Esophagus muscularis mucosa (tissue), 4 donors: ENCODE results near the gene PLA2G4D. TPM values are rescaled to one million over a fixed set of nuclear protein-coding genes. Genes with fewer than 3 reads are reported as not detected.

Experiments used
- DNase-seq: peaks from one replicate; pipeline ENCODE4 v3.0.0-alpha.2; 2017; ENCODE audit errors: extremely low spot score
- H3K27ac ChIP-seq, 4 donors: fragments of 200-600 bp; sonication (generic); replicated peaks in 1 of 4; 1 replicate in 3 of 4; 2 replicates in 1 of 4; pipeline ENCODE4 v1.5.1; 2016 to 2019; ENCODE audit warnings: mild to moderate bottlenecking in 1 of 4
- H3K27me3 ChIP-seq, 4 donors: fragments of 200-600 bp; sonication (generic); one replicate each; pipeline versions ENCODE4 v1.5.1 to v1.6.0; 2016 to 2019
- H3K36me3 ChIP-seq, 4 donors: fragments of 200-600 bp; sonication (generic); one replicate each; pipeline ENCODE4 v1.5.1; 2016 to 2019
- H3K4me1 ChIP-seq, 4 donors: fragments of 200-600 bp; sonication (generic); one replicate each; pipeline ENCODE4 v1.5.1; 2016 to 2019
- H3K4me3 ChIP-seq, 4 donors: fragments of 200-600 bp; sonication (generic); 1 replicate in 2 of 4; 2 replicates in 2 of 4; pipeline ENCODE4 v1.5.1; 2016 to 2019; ENCODE audit warnings: mild to moderate bottlenecking in 4 of 4, moderate library complexity in 1 of 4
- H3K9me3 ChIP-seq, 4 donors: fragments of 200-600 bp; sonication (generic); 1 replicate in 3 of 4; 2 replicates in 1 of 4; pipeline ENCODE4 v1.5.1; 2016 to 2019
- CTCF ChIP-seq, 3 experiments: fragments of 200-600 bp in 2 of 3; fragments of 450-650 bp in 1 of 3; sonication (generic) in 2 of 3; IDR thresholded peaks; one replicate each; pipeline ENCODE4 v1.5.1; 2017 to 2019; ENCODE audit warnings: antibody characterized with exemption in 3 of 3, mild to moderate bottlenecking in 2 of 3, moderate library complexity in 1 of 3
- EP300 ChIP-seq: sonication (generic); formaldehyde crosslinking; IDR thresholded peaks from one replicate; pipeline ENCODE4 v1.6.1; 2017; ENCODE audit warnings: antibody characterized with exemption
- POLR2A ChIP-seq: fragments of 450-650 bp; IDR thresholded peaks from one replicate; pipeline ENCODE4 v1.6.1; 2017; ENCODE audit warnings: antibody characterized with exemption, moderate library complexity, mild to moderate bottlenecking, low read depth
- POLR2AphosphoS5 ChIP-seq, 2 donors: sonication (generic); formaldehyde crosslinking; IDR thresholded peaks; one replicate each; pipeline ENCODE4 v1.6.1; 2017; ENCODE audit warnings: antibody characterized with exemption in 2 of 2
- WGBS: methylation state at CpG from one replicate; pipeline ENCODE4 v1.1.5; 2018; 5-methylcytosine and 5-hydroxymethylcytosine counted together
- intact Hi-C: fragments of 100-400 bp; cut with DNase I; formaldehyde crosslinking; loops from one replicate; pipeline ENCODE4 v1.15.1; 2023
- total RNA-seq, 4 donors: library from RNA; depleted of rRNA; stranded (reverse); fragments of >200 nt; gene quantifications; one replicate each; pipeline versions ENCODE4 v1.1.0 to v1.2.1, GENCODE V29; 2016

The PLA2G4D gene
- total RNA-seq, 4 donors from 2014 or later, result not detected

GRCh38 chr15:42133886-42134502 is 39.6 kb upstream of the PLA2G4D start:
- TF ChIP-seq POLR2A (no peak), CTCF (IDR thresholded peaks at IDR 0.05) (peak in 2 of 3 experiments; percentile 12 to 41), POLR2AphosphoS5 (IDR thresholded peaks at IDR 0.05) (no peak), EP300 (no peak)
- Histone ChIP-seq H3K4me1 (no peaks in the 10 kb centered on the region), H3K27ac (no peak overlapping the region), H3K27me3 (peaks cover 0 to 12% (median 0%) of the 10 kb centered on the region in 4 donors), H3K9me3 (no peaks in the 10 kb centered on the region), H3K36me3 (no peaks in the 10 kb centered on the region), H3K4me3 (no peak overlapping the region)
- intact Hi-C loops, result no loop called here
- WGBS, result 75% methylated on average over 10 of the region's 11 CpGs
- DNase-seq, result peak; percentile 87

- WGBS, result 95% methylated on average over 4 of the region's 4 CpGs
- intact Hi-C loops, result no loop called here
Measured at GRCh38 chr15:42133356-42133755, 39.0 kb upstream of the PLA2G4D start.

DNA sequence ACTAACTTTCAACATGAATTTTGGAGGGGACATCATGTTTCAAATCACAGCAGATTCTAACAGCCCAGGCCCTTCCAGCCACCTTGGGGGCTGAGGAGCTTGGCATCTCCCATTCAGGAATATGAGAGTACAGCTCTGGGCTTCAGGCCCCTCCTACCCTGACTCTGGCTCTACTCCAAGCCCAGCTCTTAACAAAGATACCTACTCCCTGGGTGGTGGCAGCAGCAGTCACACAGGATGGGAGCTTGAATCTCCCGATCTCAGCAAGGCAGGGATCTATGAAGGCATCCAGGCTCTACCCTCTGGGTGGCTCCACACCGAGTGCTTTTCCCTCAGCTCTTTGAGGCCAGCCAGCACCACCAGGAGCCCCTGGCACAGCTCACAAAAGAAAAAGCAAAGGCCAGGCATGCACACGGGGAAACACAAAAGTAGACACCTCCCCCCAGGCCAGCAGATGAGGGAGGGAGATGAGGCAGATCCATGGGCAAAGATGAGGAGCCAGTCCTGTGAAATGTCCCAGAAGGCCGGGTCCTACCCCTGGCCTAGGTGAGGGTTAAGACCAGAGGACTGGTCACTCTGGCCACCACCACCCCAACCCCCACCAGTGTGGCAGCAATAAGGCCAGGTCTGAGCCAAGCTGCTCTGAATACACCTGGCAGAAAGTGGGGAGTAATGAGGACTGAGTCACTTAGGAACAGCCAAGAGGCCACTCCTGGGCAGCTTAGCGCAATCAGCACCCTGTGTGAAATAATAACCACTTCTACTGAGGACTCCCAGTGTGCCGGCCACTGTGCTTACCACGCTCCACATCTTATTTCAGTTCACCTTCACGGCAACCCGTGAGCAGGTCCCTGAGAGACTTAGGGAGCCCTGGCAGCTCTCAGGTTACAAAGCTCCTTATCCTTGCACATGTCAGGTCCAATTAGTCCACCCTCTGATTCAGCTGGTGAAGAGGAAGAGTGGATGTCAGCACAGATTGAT is 37.8 kb upstream of the PLA2G4D start:
- 57% methylated on average over 6 of the region's 9 CpGs for WGBS
- peak; percentile 80 for DNase-seq
- no peaks in the 10 kb centered on the region for H3K4me1 ChIP-seq
- intact Hi-C loops, result no loop called here
- no peak overlapping the region for H3K27ac ChIP-seq
- no peaks in the 10 kb centered on the region for H3K36me3 ChIP-seq
- H3K27me3 ChIP-seq, result peaks cover 0 to 26% (median 0%) of the 10 kb centered on the region in 4 donors
- no peaks in the 10 kb centered on the region for H3K9me3 ChIP-seq
- no peak for TF ChIP-seq CTCF (IDR thresholded peaks at IDR 0.05)
- no peak overlapping the region for H3K4me3 ChIP-seq

More at GRCh38 chr15:42133356-42133755, 39.0 kb upstream of the PLA2G4D start:
- Histone ChIP-seq H3K4me1 (no peaks in the 10 kb centered on the region), H3K27me3 (peaks cover 0 to 16% (median 0%) of the 10 kb centered on the region in 4 donors), H3K36me3 (no peaks in the 10 kb centered on the region), H3K4me3 (no peak overlapping the region), H3K27ac (no peak overlapping the region), H3K9me3 (no peaks in the 10 kb centered on the region)
- peak; percentile 68 for DNase-seq
- TF ChIP-seq CTCF (IDR thresholded peaks at IDR 0.05), result no peak
- TF ChIP-seq EP300, result no peak
- TF ChIP-seq POLR2AphosphoS5 (IDR thresholded peaks at IDR 0.05), result no peak
- TF ChIP-seq POLR2A, result no peak

DNA sequence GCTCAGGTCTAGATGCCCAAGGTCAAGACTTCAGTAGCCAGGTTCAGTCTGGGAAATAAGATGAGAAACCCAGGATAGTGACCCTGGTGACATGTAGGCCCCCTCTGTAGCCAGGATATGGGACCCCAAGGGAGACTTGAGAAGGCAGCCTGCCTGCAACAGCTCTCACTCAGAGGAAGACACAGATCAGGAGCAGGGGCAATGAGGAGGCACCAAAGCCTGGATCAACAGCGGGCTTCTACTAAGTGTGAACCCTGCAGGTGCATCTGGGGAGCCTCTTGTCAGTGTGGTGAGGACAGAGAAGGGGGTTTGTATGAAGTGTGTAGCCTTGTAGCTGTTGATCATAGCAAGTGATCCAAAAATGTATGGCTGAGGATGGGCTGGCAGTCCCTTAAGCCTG is 36.6 kb upstream of the PLA2G4D start:
- H3K27me3 ChIP-seq, result peaks cover 0 to 29% (median 0%) of the 10 kb centered on the region in 4 donors
- DNase-seq, result peak; percentile 91
- TF ChIP-seq POLR2AphosphoS5 (IDR thresholded peaks at IDR 0.05), result no peak
- no peak for TF ChIP-seq EP300
- TF ChIP-seq POLR2A, result no peak
- no peak for TF ChIP-seq CTCF (IDR thresholded peaks at IDR 0.05)
- intact Hi-C loops, result no loop called here
- no peaks in the 10 kb centered on the region for H3K36me3 ChIP-seq
- H3K4me1 ChIP-seq, result no peaks in the 10 kb centered on the region
- H3K9me3 ChIP-seq, result no peaks in the 10 kb centered on the region
- 100% methylated on average over 1 of the region's 1 CpG for WGBS
- no peak overlapping the region for H3K27ac ChIP-seq
- H3K4me3 ChIP-seq, result no peak overlapping the region
